IPS-NIHi7 (cell line): ENCODE data around the gene SLC39A11.
A peak's percentile ranks its signal among the peaks of the same experiment; 100 is the strongest.

Source experiments
- DNase-seq: peaks from one replicate; pipeline ENCODE4 v3.0.0; 2012; ENCODE audit warnings: mixed read lengths; ENCODE audit errors: extremely low spot score

SLC39A11 gene

DNA sequence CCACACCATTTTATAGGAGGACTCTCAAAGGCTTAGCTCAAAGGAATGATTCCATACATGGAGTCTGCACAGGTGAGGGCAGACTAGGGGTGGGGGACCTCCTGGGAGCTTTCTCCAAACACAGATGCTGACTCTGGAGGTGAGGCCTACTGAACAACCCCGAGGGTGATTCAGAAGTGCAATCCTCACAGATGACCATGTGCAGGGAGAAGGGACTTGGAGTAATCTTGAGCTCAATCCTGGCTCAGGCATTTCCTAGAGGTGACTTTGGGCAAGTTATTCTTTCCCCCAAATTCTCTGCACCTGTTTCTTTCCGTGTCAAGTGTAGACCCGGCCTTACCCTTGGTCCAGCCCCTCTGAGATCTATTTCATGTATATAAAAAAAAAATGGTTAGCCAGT lies 401.5 kb downstream of the SLC39A11 start:
- no peak for DNase-seq

DNA sequence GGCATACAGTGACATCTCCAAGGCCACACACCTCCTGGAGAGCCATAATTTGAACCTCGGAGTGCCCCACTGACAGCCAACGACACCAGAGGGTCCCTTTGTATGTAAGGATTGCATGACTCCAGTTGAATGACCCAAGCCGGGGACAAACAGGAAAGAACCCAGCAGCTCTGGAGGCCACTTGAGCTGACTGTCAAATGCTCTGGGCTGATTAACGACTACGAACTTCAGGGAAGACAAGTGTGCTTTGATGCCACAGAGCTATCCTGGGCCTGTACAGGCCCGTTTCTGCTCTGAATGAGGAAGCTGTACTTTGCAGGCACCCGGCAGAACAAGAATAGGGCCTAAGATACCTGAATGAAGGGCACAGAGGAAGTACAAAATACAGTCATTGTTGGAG lies 404.6 kb downstream of the SLC39A11 start:
- DNase-seq, result no peak

- no peak for DNase-seq
Observed at GRCh38 chr17:72684405-72685020, 408.0 kb downstream of the SLC39A11 start.

GRCh38 chr17:72683506-72684404 lies 408.7 kb downstream of the SLC39A11 start:
- DNase-seq, result peak; percentile 70

DNA sequence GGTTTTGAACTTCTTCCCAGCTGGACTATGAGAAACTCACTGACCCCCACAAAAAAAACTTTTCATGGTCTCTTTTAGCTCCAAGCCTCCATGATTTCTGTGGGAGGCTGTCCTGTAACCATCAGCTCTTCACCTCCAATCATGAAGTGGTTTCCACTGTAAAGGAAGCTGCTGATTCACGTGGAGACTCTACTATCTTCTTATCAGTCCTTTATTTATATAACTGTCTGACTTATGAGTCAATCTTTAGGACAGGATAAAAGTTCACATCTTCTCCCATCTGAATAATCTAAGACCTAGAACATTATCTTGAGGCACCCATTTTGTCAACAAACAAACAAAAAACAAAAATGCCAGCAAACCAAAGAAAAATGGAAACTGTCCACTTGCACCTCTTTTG lies 409.9 kb downstream of the SLC39A11 start:
- DNase-seq, result no peak

DNA sequence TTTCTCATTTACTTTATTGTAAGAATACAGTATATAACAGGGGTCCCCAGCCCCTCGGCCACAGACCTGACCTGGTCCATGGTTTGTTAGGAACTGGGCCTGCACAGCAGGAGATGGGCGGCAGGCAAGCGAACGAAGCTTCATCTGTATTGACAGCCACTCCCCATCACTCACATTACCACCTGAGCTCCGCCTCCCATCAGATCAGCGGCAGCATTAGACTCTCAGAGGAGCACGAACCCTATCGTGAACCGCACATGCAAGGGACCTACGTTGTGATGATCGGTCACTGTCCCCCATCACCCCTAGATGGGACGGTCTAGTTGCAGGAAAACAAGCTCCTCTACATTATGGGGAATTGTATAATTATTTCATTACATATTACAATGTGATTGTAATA lies 410.6 kb downstream of the SLC39A11 start:
- no peak for DNase-seq

DNA sequence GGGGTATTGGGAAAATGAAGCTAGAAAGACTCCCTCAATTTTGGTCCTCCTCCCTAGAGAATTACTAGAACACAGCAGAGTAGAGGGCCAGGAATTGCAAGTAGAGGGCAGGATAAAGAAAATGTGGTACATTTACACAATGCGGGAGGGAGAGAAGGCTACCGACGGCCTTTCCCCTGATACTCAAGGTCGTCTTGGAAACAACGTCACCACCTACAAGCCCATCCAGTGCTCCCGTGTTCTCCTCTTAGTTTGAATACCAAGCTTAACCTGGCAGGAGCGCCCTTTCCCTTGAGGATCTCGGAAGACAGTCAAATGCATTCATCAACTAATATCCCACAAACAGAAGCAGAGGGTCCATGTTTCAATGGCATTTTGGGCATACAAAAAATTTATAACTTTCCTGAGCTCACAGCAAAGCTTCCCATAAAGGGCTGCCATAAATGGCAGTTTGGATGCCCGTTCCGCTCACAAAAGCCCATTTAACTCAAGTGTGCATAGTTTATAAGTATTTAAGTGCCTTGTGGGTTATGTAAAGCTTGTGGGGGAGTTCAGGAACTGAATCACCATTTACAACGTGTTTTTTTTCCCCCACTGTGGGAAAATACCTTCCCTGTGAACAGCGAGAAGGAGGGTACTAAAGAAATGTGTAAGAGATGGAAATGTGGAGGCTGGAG lies 414.6 kb downstream of the SLC39A11 start:
- DNase-seq, result no peak

GRCh38 chr17:72677108-72677507 lies 415.4 kb downstream of the SLC39A11 start:
- no peak for DNase-seq

- DNase-seq, result no peak
Observed at GRCh38 chr17:72672729-72673128, 419.8 kb downstream of the SLC39A11 start.

GRCh38 chr17:72671016-72671415 lies 421.5 kb downstream of the SLC39A11 start:
- no peak for DNase-seq

GRCh38 chr17:72667096-72668063 lies 425.1 kb downstream of the SLC39A11 start:
- DNase-seq, result no peak

DNA sequence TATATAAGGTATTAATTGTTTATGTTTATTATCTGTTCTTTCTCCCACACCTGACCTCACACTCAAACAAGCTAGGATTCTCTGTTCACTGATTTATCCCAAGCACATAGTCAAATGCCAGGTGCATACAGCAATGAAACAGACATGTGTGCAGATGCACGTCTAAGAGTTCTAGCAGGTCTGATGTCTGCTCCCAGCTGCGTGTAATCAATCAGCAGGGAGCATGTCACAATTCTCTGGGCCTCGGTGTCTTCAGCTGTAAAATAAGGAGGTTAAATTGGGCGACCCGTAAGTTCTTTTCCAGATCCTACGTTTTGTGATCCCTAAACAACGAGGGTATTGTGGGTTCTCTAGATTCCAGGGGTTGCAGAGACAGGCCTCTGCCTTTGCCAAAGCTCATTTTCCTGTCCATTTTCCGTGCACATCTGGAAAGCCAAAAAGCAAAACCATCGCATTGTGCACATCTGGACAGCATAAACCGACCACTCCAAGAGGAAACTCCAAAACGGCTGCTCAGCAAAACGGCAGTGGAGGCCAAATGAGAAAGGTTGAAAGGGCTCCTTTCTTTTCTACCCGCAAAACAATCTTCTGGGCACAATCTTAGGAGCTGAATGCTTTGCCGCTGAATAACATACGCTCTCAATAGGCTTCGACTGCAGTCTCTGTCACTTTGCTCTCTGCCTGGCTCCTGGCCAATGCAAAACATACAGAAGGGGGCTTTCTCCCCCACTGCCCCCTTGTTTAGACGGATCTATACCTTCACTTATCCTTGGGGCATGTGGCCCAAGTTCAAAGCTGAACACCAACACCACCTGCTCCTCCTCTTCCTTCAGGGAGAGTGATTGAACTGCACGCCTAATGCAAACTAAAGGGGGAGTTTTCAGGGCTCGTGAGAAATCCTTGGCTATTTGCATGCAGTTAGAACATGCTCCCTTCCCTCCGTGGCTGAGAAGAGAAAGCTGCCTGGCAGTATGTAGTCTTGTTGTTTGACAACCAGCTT lies 426.3 kb downstream of the SLC39A11 start:
- no peak for DNase-seq

DNA sequence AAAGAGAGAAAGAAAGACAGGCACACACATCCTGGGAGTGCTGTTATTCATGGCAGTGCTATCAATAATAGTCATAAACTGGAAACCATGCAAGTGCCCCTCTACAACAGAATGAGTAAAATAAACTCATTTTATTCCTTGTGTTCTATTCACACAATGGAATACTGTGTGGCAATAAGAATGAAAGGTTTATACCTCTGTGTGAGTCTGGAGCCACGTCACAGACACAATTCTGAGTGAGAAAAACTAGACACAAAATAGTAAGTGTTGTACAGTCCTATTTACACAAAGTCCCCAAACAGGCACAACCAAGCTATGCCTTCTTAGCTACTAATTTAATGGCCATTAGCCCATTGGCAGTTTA lies 429.7 kb downstream of the SLC39A11 start:
- DNase-seq, result no peak

DNA sequence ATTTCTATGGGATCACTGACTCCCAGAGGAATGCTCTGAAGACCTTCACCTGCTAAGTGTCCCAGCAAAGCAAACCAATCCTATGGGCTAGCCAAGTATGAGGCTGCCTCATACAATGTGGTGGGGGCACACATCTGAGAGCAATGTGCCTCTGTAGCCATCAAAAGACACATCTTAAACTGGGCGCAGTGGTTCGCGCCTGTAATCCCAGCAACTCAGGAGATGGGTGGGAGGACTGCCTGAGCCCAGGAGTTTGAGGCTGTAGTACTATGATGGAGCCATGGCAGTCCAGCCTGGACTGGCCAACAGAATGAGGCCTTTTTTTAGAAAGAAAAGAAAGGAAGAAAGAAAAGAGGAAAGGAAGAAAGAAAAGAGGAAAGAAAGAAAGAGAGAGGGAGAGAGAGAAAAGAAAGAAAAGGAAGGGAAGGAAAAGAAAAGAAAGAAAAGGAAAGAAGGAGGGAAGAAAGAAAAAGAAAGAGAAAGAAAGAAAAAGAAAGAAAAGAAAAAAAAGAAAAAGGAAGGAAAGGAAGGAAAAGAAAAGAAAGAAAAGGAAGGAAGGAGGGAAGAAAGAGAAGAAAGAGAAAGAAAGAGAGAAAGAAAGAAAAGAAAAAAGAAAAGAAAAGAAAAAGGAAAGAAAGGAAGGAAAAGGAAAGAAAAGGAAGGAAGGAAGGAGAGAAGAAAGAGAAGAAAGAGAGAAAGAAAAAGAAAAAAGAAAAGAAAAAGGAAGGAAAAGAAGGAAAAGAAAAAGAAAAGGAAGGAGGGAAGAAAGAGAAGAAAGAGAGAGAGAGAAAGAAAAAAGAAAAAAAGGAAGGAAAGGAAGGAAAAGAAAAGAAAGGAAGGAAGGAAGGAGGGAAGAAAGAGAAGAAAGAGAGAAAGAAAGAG lies 430.3 kb downstream of the SLC39A11 start:
- DNase-seq, result no peak

GRCh38 chr17:72661116-72661944 lies 431.2 kb downstream of the SLC39A11 start:
- DNase-seq, result peak; percentile 52

DNA sequence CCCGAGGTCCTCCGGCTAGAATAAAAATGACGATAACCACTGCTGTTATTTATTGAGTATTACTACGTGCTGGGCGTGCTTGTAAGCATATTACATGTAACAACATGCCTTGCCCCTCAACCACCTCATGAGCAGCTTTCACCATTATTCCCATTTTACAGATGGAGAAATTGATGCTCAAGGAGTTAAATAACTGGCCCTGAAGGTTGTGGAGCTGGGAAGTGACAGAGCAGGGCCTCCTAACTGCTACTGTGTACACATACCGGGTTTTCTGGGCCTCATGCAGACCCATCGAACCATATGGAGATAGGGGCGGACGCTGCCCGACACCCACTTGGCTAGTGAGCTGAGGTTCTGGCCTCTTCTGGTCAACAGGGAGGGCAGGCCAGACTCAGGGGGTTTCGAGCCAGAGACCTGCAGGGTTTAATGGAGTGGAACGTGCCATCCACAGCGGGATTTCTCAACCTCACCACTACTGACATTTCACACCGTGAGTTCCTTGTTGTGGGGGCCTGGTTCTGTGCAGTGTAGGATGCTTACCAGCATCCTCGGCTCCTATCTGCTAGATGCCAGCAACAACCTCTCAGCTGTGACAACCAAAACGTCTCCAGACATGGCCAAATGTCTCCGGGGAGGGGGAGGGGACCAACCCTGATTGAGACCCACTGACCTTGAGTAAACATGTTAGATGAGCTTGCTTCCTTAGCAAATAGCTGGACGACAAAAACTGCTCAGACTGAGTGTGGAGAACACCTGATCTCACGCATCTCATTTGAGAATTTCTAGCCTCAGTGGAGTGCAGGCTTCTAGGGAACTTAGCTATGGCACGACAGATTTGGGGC lies 432.0 kb downstream of the SLC39A11 start:
- no peak for DNase-seq

- no peak for DNase-seq
Observed at GRCh38 chr17:72659811-72660210, 432.7 kb downstream of the SLC39A11 start.
